Vagina (tissue), 2 donors: Measurements from ENCODE around the gene UBIAD1. TPM values are rescaled to one million over a fixed set of nuclear protein-coding genes. Genes with fewer than 3 reads are reported as not detected.

Experiments
- DNase-seq, 2 donors: peaks; one replicate each; pipeline ENCODE4 v3.0.0-alpha.2; 2017; ENCODE audit errors: extremely low spot score in 2 of 2
- H3K27ac ChIP-seq: fragments of 200-600 bp; sonication (generic); one replicate; pipeline ENCODE4 v1.5.1; 2019
- H3K27me3 ChIP-seq: fragments of 200-600 bp; sonication (generic); one replicate; pipeline ENCODE4 v1.5.1; 2019
- H3K36me3 ChIP-seq, 2 donors: fragments of 200-600 bp; sonication (generic); one replicate each; pipeline ENCODE4 v1.5.1; 2017 to 2019
- H3K4me1 ChIP-seq: fragments of 200-600 bp; sonication (generic); one replicate; pipeline ENCODE4 v1.5.1; 2019
- H3K4me3 ChIP-seq, 2 donors: fragments of 200-600 bp; sonication (generic); 1 replicate in 1 of 2; 2 replicates in 1 of 2; pipeline ENCODE4 v1.5.1; 2016 to 2019
- H3K9me3 ChIP-seq: fragments of 200-600 bp; sonication (generic); one replicate; pipeline ENCODE4 v1.5.1; 2019
- CTCF ChIP-seq, 3 experiments: fragments of 450-650 bp in 2 of 3; fragments of 200-600 bp in 1 of 3; sonication (generic) in 1 of 3; IDR thresholded peaks; one replicate each; pipeline ENCODE4 v1.5.1; 2017 to 2019; ENCODE audit warnings: antibody characterized with exemption in 3 of 3, mild to moderate bottlenecking in 2 of 3, moderate library complexity in 2 of 3
- POLR2A ChIP-seq, 2 donors: fragments of 450-650 bp; IDR thresholded peaks; one replicate each; pipeline ENCODE4 v1.6.1; 2017; ENCODE audit warnings: antibody characterized with exemption in 2 of 2, mild to moderate bottlenecking in 2 of 2, moderate library complexity in 2 of 2
- POLR2AphosphoS5 ChIP-seq, 2 donors: sonication (generic); formaldehyde crosslinking; IDR thresholded peaks; one replicate each; pipeline ENCODE4 v1.9.0; 2017; ENCODE audit warnings: antibody characterized with exemption in 2 of 2, mild to moderate bottlenecking in 2 of 2, low read depth in 1 of 2; ENCODE audit not compliant: insufficient read depth in 1 of 2
- intact Hi-C: fragments of 100-400 bp; cut with DNase I; formaldehyde crosslinking; loops from one replicate; pipeline ENCODE4 v1.15.1; 2023
- total RNA-seq: library from RNA; depleted of rRNA; stranded (reverse); fragments of >200 nt; gene quantifications from one replicate; pipeline ENCODE4 v1.2.3, GENCODE V29; 2016

The UBIAD1 gene
- total RNA-seq, 1 donor from 2014 or later = 8.6 TPM

- H3K27me3 ChIP-seq = no peaks in the 10 kb centered on the region
- H3K9me3 ChIP-seq = no peaks in the 10 kb centered on the region
- no peak overlapping the region for H3K4me3 ChIP-seq
- intact Hi-C loops = loop anchor here (10.0 kb wide), 1 partner anchor 286 kb away; no protein-coding TSS in a partner anchor
- TF ChIP-seq CTCF (IDR thresholded peaks at IDR 0.05) (no peak), POLR2AphosphoS5 (IDR thresholded peaks at IDR 0.05; ENCODE audit: insufficient read depth in 1 of 2, low read depth in 1 of 2) (no peak), POLR2A (IDR thresholded peaks at IDR 0.05) (no peak)
- no peak overlapping the region for H3K27ac ChIP-seq
- DNase-seq = no peak
- H3K4me1 ChIP-seq = no peaks in the 10 kb centered on the region
- no peaks in the 10 kb centered on the region for H3K36me3 ChIP-seq
Measured at GRCh38 chr1:11328444-11328843, 55.4 kb downstream of the UBIAD1 start.

- H3K27ac ChIP-seq = no peak overlapping the region
- no peak overlapping the region for H3K4me3 ChIP-seq
- no peaks in the 10 kb centered on the region for H3K27me3 ChIP-seq
- intact Hi-C loops = no loop called here
- no peak for DNase-seq
- H3K36me3 ChIP-seq = no peaks in the 10 kb centered on the region
- H3K9me3 ChIP-seq = no peaks in the 10 kb centered on the region
- no peaks in the 10 kb centered on the region for H3K4me1 ChIP-seq
- no peak for TF ChIP-seq POLR2A (IDR thresholded peaks at IDR 0.05)
- no peak for TF ChIP-seq CTCF (IDR thresholded peaks at IDR 0.05)
- TF ChIP-seq POLR2AphosphoS5 (IDR thresholded peaks at IDR 0.05; ENCODE audit: insufficient read depth in 1 of 2, low read depth in 1 of 2) = no peak
Measured at GRCh38 chr1:11330411-11330810, 57.4 kb downstream of the UBIAD1 start.

- no peaks in the 10 kb centered on the region for H3K9me3 ChIP-seq
- no peaks in the 10 kb centered on the region for H3K27me3 ChIP-seq
- no peak overlapping the region for H3K27ac ChIP-seq
- intact Hi-C loops = no loop called here
- no peak for TF ChIP-seq POLR2AphosphoS5 (IDR thresholded peaks at IDR 0.05; ENCODE audit: insufficient read depth in 1 of 2, low read depth in 1 of 2)
- no peak for TF ChIP-seq CTCF (IDR thresholded peaks at IDR 0.05)
- no peak for TF ChIP-seq POLR2A (IDR thresholded peaks at IDR 0.05)
- H3K4me1 ChIP-seq = no peaks in the 10 kb centered on the region
- no peak overlapping the region for H3K4me3 ChIP-seq
- no peaks in the 10 kb centered on the region for H3K36me3 ChIP-seq
- no peak for DNase-seq
Measured at GRCh38 chr1:11331036-11331944, 58.3 kb downstream of the UBIAD1 start.

- no peak for DNase-seq
- TF ChIP-seq POLR2AphosphoS5 (IDR thresholded peaks at IDR 0.05; ENCODE audit: insufficient read depth in 1 of 2, low read depth in 1 of 2) (no peak), CTCF (IDR thresholded peaks at IDR 0.05) (no peak), POLR2A (IDR thresholded peaks at IDR 0.05) (no peak)
- no peak overlapping the region for H3K27ac ChIP-seq
- H3K4me1 ChIP-seq = no peaks in the 10 kb centered on the region
- no peaks in the 10 kb centered on the region for H3K9me3 ChIP-seq
- intact Hi-C loops = no loop called here
- no peaks in the 10 kb centered on the region for H3K36me3 ChIP-seq
- H3K4me3 ChIP-seq = no peak overlapping the region
- H3K27me3 ChIP-seq = no peaks in the 10 kb centered on the region
Measured at GRCh38 chr1:11331945-11332546, 59.0 kb downstream of the UBIAD1 start.

GRCh38 chr1:11333631-11334030 is 60.6 kb downstream of the UBIAD1 start:
- no peaks in the 10 kb centered on the region for H3K9me3 ChIP-seq
- no peak overlapping the region for H3K4me3 ChIP-seq
- no peak for TF ChIP-seq POLR2AphosphoS5 (IDR thresholded peaks at IDR 0.05; ENCODE audit: insufficient read depth in 1 of 2, low read depth in 1 of 2)
- no peak for TF ChIP-seq POLR2A (IDR thresholded peaks at IDR 0.05)
- no peak for TF ChIP-seq CTCF (IDR thresholded peaks at IDR 0.05)
- no peak for DNase-seq
- H3K36me3 ChIP-seq = no peaks in the 10 kb centered on the region
- H3K27me3 ChIP-seq = no peaks in the 10 kb centered on the region
- no peaks in the 10 kb centered on the region for H3K4me1 ChIP-seq
- intact Hi-C loops = no loop called here
- H3K27ac ChIP-seq = no peak overlapping the region
